COR-L47 (cell line): Measurements from ENCODE around the gene PUM2.
"Not testable (repeated sequence)": the region's sequence is repeated elsewhere in the genome, so short reads cannot be mapped to it uniquely, and the experiment has no call there.

Experiments
- DNase-seq: peaks from one replicate; lab custom pipeline; 2025; lab: John Stamatoyannopoulos, UW

PUM2 gene

DNA sequence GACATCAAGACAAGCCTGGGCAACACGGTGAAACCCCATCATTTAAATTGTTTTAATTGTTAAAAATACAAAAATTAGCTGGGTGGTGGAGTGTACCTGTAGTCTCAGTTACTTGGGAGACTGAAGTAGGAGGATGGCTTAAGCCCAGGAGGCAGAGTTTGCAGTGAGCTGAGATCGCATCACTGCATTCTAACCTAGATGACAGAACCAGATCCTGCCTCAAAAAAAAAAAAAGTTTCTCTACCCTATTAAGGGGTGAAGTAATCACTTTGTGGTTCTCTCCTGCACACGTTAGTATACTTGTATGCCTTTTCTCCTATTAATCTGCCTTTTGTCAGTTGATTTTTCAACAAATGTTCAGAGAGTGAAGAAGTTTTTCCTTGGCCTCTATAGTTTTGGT, 18.1 kb upstream of the PUM2 start:
- no peak for DNase-seq

GRCh38 chr2:20367929-20368328, 17.3 kb upstream of the PUM2 start:
- not testable (repeated sequence) for DNase-seq

- no peak for DNase-seq
Measured at GRCh38 chr2:20366672-20367116, 16.1 kb upstream of the PUM2 start.

DNA sequence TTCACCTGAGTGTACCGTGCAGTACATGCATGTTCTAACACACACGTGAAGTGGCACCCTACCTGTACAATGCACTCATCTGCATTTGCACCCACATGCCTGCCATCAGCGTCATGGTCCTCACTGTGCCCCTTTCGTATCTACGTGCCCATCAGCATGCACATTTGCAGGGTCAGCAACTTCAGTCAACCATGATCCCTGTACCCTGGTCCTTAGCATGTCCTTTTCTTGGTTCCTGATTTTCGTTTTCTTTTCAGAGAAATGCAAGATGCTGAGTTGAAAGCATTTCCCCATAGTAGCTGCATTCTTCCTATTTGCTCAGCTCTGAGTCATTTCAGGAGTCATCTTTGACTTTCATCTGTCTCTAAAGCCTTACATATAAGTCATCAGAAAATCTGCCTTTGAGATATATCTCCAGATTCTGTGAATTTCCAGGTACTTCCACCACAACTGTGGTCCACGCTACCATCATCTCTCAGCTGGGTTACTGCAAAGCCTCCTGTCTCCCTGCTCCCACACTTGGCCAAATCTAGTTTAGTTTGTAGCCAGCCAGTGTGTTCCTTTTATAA, 14.7 kb upstream of the PUM2 start:
- no peak for DNase-seq

GRCh38 chr2:20363578-20363977, 12.9 kb upstream of the PUM2 start:
- no peak for DNase-seq

DNA sequence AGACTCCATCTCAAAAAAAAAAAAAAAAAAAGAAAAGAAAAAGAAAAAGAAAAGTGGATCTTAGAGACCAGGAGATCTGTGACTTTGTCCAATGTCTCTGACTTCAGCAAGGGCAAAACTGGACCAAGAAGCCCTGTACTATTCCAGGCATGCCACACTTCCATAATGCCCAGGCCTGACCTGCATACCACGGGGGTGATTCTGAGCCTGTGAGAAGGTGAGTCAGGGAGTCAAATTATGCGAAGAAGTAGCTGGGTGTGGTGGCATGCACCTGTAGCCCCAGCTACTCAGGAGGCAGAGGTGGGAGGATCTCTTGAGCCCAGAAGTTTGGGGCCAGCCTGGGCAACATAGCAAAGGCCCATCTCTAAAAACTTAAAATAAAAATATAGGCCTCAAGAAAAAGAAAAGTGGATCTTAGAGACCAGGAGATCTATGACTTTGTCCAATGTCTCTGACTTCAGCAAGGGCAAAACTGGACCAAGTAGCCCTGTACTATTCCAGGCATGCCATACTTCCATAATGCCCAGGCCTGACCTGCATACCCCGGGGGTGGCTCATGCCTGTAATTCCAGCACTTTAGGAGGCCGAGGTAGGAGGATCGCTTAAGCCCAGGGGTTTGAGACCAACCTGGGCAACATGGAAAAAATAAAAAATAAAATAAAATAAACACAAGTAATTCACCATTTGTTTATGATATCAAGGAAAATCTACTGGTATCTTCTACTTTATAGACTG, 12.2 kb upstream of the PUM2 start:
- no peak for DNase-seq

GRCh38 chr2:20361893-20362292, 11.2 kb upstream of the PUM2 start:
- DNase-seq, result no peak

- DNase-seq, result no peak
Measured at GRCh38 chr2:20359096-20359495, 8.5 kb upstream of the PUM2 start.

DNA sequence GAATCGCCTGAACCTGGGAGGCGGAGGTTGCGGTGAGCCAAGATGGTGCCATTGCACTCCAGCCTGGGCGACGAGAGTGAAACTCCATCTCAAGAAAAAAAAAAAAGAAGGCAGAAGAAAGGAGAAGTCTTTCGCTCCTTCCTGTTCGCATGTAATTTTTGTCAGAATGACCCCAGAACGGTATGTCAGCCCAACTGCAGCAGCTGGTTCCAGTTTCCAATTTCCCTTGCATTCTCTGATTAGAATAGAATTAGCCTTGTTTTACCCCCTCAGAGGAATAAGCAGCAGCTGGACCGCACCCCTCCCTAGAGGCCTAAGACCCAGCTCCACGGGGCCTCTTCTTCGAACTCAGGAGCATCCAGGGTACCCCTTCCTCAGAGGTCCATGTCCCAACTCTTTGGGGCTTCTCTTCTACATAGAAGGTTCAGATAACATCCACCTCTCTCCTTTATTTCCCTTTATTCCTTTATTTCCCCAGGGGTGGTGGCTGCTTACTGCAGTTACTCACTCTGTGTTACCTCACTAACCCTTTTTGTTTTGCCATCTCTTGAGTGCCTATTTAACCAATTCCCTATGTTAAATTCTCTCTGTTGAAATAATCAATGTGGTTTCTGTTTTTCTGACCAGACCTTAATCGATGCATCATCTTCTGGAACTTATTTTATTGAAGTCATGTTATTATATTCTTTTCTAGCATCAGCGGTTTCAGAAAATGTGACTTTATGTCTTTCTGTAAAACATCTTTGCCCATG, 7.2 kb upstream of the PUM2 start:
- DNase-seq, result no peak

DNA sequence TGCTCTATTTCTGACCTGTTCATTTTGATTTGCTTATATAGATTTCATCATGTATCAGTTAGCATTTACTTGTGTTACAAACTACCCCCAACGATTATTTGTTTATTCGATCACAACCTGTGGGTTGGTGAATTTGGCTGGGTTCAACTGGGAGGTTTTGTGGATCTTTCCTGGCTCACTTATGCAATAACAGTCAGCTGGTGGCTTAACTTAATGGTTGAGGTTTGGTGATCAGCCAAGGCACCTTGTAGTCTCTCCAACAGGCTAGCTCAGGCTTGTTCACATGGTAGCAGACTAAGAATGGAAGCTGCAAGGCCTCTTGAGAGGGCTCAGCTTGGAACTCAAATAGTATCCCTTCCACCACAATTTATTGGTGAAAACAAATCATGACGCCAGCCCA, 5.4 kb upstream of the PUM2 start:
- peak; percentile 2 for DNase-seq

DNA sequence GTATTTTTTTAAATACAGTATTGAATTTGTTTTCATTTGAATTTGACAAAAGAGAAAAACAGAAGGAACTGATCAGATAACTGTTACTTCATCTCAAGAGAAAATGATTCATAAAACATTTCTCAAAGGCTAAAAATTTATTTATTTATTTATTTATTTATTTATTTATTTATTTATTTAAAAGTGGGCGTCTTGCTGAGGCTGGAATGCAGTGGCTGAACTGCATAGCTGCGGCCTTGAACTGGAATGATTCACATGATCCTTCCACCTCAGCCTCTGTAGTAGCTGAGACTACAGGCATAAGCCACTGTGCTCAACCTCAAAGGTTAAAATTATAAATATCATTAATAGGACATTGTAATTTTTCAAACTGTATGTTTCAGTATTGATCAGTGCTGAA, 4.5 kb upstream of the PUM2 start:
- DNase-seq, result no peak

DNA sequence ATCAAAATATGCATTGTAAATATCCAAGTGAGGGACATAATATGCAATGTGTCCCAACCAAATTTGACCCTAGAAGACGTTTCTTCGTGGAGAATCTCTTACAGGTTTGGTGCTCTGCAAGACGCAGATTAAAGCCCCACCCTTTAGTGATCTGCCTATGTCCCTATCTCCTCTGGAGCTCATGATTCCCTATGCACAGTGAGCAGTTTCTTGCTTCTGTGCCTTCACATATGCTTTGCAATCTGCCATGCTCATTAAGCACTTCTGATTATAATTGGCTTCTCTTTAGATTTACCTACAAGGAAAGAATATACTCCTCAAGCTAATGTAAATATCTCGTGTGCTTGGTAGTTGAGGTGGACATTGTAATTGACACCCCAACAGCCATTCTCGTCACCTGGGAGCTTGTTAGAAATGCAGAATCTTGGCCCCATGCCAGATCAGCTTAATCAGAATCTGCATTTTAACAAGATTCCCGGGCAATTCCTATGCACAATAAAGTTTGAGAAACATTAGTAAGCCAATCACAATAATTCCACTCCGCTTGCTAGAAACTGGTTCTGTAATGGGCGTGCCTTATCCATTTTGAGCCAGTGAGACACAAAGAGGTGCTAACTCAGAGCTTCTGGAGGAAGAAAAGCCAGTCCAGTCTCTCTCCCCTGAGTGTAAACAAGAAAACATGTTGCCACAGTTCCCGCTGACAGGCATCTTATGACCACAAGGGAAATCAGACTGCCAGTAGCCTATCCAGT, 2.8 kb upstream of the PUM2 start:
- DNase-seq, result peak; percentile 68

- DNase-seq, result no peak
Measured at GRCh38 chr2:20352581-20353216, 2.1 kb upstream of the PUM2 start.

DNA sequence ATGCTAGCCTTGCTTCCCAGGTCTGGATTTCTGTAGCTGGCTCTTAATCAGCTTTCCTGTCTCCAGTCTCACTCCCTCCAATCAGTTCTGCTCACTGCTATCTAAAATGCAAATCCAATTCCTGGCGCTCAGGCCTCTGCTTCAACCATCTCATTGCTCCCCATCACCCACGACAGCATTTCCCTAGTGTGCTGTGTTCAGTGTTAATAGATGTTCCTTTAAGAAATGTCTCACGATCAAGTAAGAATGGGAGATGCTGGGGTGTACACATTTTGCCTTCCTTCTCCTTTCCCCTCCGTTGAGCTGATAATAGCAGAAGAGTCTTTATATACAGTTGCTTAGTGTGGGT, 1.6 kb upstream of the PUM2 start:
- DNase-seq, result peak; percentile 31

DNA sequence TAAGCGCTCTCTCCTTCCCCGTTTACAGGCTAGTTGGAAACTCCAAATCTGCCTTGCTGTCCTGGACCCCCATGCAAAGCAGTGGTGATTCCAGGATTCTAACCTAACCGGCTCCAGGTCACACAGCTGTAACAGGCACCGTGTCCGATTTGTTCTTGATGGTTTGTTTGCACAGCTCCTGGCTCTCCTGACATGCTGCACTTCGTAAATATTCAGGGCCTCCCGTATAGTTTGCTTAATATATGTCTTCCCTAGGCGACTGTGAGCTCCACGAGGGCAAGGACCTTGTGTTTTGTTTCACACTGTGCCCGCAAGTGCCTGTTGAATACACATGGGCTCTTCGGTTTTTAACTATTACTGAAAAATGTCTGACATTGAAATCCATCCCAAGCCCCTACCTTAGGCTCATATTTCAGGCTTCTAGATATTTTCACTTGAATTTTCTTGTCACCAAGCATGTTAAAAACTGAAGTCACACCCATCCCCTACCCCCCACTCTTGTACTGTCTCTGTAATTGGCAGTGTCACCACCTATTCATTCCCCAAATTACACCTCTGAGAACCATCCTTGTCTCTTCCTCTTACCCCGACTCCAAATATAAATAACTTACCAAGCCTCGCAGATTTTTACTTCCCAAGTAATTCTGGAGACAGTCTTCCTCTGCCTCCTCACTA, 1.0 kb upstream of the PUM2 start:
- peak; percentile 55 for DNase-seq

DNA sequence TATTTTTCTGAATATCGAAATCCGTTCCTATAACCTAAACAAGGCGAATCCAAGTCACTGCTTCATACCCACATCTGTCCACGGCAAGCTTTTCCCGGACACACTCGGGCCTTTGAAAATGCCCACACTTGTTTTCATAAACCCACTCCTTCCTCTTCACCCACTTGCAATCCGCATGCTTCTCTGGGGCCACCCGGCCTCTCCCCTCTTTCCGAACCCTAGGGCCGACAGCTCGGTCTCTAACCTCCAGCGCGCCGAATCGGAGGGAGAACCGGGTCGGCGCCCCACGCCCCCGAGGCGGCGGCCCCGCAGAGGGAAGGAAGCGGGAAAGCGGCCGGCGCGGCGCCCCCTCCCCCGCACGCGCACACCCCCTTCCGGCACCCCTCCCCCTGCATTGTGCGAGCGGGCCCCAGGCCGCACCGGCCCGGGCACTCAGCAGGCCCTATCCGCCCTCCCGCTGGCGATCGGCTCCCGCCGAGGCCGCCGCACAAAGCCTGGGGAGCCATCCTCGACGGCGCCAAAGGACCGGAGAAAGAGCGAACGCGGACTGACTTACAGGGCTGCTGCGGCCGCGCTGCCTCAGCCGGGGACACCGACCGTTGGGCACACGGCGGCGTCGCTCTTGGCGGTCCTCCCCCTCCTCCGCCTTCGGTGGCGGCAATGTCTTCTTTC, 467 bp downstream of the PUM2 start:
- peak; percentile 78 for DNase-seq

GRCh38 chr2:20349513-20349921, 1.1 kb downstream of the PUM2 start:
- DNase-seq, result no peak

GRCh38 chr2:20348542-20348941, 2.1 kb downstream of the PUM2 start:
- DNase-seq, result peak; percentile 2

GRCh38 chr2:20346565-20347381, 3.9 kb downstream of the PUM2 start:
- no peak for DNase-seq

DNA sequence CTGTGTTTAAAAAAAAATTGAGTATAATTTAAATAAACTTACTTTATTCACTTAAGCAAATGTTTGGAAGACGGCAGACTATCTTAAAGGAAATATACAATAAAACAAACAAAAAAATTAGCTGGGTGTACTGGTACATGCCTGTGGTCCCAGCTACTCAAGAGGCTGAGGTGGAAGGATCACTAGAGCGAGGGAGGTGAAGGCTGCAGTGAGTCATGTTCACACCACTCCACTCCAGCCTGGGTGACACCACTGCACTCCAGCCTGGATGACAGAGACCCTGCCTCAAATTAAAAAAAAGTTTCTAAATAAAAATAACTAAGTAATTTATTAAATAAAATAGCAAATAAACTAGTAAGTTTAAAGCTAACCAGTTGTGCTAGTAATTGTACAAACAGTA, 7.5 kb downstream of the PUM2 start:
- no peak for DNase-seq
